ENCODE results near the gene SESTD1. TPM values are rescaled to one million over a fixed set of nuclear protein-coding genes. Genes with fewer than 3 reads are reported as not detected.
"Not testable (repeated sequence)": the region's sequence is repeated elsewhere in the genome, so short reads cannot be mapped to it uniquely, and the experiment has no call there.

Gene SESTD1
- polyA plus RNA-seq, 4 donors: 61.5 to 79.3 (median 69.2) TPM

DNA sequence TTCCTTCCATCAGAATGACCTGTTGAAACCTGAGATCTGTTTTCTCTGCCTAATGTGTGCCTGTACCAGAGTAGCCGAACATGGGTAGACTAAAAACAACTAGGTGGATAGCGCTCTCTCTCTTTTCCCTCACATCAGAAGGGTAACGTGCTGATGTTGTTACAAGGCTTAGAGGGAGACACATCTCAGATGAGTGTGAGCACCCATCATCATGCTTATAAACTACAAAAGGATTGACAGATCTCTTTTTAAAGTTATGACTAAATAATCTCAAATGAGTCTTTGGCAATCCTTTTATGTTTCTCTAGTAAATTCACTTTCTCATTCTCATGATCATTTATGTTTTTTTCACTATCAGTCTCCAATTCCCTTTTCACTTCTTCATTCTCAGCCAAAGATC is 139.2 kb downstream of the SESTD1 start:
- DNase-seq (ENCODE audit: low read depth in 4 of 4, low spot score in 2 of 4): no peak

- DNase-seq (ENCODE audit: low read depth in 4 of 4, low spot score in 2 of 4): no peak
These were observed 140.3 kb downstream of the SESTD1 start for GRCh38 chr2:179124282-179124681.

GRCh38 chr2:179123272-179123662 is 141.4 kb downstream of the SESTD1 start:
- DNase-seq (ENCODE audit: low read depth in 4 of 4, low spot score in 2 of 4): no peak

DNA sequence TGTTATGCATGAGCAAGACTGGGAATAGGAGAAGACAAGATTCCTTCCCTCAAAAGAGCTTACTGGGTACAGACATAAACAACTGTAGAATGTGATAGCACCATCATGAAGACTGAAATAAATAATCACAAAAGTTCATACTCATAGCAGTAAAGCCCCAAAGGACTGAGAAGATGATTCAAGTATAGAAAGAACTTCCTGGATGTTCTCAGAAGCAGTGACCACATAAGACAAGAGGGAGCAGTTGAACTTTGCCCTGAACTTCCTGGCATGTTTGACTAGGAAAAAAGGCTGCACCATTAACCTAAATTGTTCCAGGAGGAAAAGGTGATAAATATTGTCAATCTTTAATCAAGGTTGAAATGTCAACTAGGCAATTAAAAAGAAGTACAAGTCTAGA is 156.9 kb downstream of the SESTD1 start:
- DNase-seq (ENCODE audit: low read depth in 4 of 4, low spot score in 2 of 4): no peak

DNA sequence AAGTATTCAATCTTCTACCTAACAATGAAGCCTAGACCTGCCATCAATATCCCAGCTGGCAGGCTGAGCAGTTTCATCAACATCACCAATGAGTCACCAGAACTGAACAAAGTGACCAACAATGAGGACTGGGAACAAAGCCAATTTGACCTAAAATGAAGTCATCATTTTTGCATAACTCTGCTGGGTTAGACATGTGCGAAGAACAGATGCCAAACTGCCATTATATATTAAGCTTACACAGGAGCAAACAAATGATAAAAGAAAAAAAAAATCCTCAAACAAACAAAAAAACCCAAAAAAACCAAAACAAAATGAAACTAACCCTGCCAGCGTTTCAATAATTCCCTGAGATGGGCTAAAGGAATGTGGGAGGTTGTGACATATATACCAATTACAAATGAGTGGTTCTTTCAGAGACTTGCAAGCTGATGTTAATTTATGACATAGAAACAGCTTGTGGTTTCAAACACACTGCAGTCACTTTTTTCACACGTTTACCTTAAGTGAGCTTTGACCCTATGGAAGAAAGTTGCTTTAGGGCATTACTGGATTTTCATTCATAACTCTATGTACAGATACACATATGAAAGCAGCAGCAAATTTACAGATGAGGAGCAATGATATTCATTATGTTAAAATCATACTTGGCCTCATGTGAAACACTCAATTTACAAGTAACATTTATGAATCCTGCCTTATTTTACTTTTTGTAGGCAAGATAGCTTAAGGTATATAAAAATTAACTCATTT is 157.8 kb downstream of the SESTD1 start:
- no peak for DNase-seq (ENCODE audit: low read depth in 4 of 4, low spot score in 2 of 4)

- DNase-seq (ENCODE audit: low read depth in 4 of 4, low spot score in 2 of 4): no peak
These were observed 158.3 kb downstream of the SESTD1 start for GRCh38 chr2:179106342-179106675.

- no peak for DNase-seq (ENCODE audit: low read depth in 4 of 4, low spot score in 2 of 4)
These were observed 159.9 kb downstream of the SESTD1 start for GRCh38 chr2:179104736-179105135.

DNA sequence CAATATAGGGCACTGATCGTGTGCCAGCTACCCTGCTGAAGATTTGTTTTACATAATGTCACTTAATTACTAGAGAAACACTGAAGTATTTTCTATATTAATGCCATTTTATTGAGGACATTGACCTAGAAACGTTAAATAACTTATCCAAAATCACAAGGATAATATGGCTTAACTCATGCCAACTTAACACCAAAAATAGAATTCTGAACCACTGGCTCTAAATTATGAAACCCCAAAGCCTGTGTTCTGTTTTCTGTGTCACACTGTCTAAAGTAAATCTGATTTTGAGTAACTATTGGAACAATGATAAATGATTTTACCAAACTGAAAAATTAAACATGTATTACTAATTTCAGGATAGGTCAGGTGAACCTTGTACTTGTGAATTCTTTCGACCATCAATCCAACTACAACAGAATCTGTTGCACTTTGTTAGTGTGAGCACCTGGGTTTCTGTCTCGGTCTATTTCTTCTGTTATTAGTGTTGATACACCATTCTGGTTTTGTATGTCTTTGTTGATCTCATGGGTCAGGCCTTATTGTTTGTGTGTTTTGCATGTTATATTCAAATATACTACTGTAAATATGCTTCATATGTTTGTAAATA is 166.4 kb downstream of the SESTD1 start:
- no peak for DNase-seq (ENCODE audit: low read depth in 4 of 4, low spot score in 2 of 4)

DNA sequence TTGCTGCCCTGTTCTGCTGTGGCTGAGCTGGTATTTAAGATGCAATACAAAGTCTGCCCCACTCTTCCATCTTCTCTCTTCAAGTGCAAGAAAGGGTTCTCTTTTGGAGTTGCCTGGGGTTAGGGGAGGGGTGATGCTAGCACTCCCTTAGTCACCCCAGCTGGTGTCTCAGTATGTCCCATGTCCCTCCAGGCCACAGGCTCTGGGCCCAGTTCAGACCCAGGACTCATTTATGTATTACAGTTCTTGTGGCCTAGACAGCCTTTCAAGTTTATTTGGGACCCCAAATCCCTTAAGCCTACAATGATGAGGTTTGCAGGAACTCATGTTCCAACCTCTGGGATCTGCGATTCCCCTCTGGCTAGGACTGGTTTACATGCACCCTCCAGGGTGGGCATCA is 167.5 kb downstream of the SESTD1 start:
- no peak for DNase-seq (ENCODE audit: low read depth in 4 of 4, low spot score in 2 of 4)

- DNase-seq (ENCODE audit: low read depth in 4 of 4, low spot score in 2 of 4): no peak
These were observed 168.5 kb downstream of the SESTD1 start for GRCh38 chr2:179096090-179096489.

- DNase-seq (ENCODE audit: low read depth in 4 of 4, low spot score in 2 of 4): not testable (repeated sequence)
These were observed 171.7 kb downstream of the SESTD1 start for GRCh38 chr2:179092912-179093311.

- DNase-seq (ENCODE audit: low read depth in 4 of 4, low spot score in 2 of 4): no peak
These were observed 181.9 kb downstream of the SESTD1 start for GRCh38 chr2:179082697-179083096.

DNA sequence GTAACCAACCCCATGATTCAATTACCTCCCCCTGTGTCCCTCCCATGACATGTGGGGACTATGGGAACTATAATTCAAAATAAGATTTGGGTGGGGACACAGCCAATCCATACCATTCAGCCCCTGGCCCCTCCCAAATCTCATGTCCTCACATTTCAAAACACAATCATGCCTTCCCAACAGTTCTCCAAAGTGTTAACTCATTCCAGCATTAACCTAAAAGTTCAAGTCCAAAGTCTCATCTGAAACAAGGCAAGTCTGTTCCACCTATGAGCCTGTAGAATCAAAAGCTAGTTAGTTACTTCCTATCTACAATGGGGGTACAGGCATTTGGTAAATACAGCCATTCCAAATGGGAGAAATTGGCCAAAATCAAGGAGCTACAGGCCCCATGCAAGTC is 182.7 kb downstream of the SESTD1 start:
- DNase-seq (ENCODE audit: low read depth in 4 of 4, low spot score in 2 of 4): no peak

GRCh38 chr2:179072527-179072926 is 192.1 kb downstream of the SESTD1 start:
- DNase-seq (ENCODE audit: low read depth in 4 of 4, low spot score in 2 of 4): no peak

GRCh38 chr2:179071810-179072355 is 192.7 kb downstream of the SESTD1 start:
- no peak for DNase-seq (ENCODE audit: low read depth in 4 of 4, low spot score in 2 of 4)

DNA sequence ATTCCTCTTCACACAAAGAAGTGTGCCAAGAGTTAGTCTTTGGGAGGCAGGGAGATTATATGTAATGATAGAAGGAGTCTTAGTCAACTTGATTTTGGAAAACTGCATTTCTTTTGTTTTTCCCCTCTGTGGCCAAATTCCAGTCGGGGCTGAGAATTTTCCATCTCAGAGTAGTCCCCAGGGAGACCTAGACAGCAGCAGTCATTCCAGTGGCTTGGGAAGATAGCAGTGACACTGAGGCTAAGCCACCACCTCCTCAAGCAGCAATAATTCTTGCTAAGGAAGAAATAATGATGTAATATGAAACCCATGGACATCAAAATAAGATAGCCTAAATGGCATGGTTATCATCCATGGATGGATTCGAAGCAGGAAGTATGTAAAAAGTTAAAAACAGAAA is 193.7 kb downstream of the SESTD1 start:
- no peak for DNase-seq (ENCODE audit: low read depth in 4 of 4, low spot score in 2 of 4)

DNA sequence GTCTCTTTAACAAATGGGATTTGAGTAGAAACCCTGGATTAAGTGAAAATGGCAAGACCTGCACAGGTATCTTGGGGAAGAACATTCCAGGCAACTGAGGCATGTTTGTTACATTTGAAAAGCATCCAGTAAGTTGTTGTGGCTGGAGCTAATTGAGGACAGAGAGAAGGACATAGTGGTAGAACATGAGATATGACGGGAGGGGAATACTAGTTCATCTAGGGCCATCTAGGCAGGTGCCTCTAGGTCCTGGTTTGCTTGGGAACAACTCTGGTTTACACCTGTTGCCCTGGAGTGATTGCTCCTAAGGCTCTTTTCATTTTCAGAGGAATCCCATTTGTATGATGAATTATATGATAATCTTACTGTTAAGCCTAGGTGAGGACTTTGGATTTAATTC is 194.9 kb downstream of the SESTD1 start:
- DNase-seq (ENCODE audit: low read depth in 4 of 4, low spot score in 2 of 4): no peak

DNA sequence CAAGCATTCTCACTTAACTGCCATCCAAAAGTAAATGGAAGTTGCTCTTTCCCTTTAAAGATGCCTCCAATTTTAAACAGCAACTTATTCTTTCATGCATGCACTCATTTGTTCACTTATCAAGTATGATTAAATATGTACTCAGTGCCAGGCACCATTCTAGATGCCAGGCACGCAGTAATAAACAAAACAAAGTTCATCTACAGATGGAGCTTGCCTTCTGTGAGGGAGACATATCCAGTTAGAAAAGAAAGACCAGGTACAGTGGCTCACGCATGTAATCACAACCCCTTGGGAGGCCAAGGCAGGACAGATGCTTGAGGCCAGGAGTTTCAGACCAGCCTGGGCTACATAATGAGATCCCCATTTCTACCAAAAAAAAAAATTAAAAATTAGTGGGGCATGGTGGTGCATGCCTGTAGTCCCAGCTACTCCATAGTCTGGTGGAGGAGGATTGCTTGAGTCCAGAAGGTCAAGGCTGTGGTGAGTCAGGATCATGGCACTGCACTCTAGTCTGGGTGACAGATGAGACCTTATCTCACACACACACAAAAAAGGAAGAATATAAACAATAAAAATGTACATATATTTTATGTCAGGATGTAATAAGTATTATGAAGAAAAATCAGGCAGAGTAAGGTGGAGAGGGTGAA is 195.5 kb downstream of the SESTD1 start:
- DNase-seq (ENCODE audit: low read depth in 4 of 4, low spot score in 2 of 4): no peak

DNA sequence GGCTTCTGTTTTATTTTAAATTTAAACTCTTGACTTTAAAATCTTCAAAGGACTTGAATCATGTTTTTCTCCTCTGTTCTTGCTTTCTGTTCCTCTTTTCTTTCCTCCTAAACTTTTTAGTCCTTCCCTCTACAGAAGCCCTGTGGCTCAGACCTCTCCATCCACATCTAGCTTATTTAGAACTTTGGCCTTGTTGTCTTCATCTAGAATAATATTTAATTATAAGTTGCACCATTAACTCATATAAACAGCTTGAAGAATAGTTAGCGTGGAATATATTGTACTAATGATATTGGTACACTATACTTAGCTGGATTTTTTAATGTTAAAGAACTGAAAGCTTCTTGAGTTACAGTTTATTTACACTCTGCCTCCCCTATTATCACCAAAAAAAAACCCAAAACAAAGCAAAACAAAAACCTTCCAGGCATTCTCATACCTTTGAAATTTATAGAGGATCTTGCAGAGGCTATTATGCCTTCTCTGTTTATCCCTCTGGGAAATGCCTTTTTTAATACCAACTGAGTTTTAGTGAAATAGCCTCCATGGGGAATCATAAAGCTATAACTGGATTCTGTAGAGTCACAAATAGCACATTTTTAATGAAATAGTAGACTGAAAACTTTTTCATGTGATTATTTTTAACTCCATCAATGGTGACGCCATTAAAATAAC is 205.5 kb downstream of the SESTD1 start:
- DNase-seq (ENCODE audit: low read depth in 4 of 4, low spot score in 2 of 4): no peak

GRCh38 chr2:179057737-179058136 is 206.9 kb downstream of the SESTD1 start:
- DNase-seq (ENCODE audit: low read depth in 4 of 4, low spot score in 2 of 4): no peak

GRCh38 chr2:179053568-179053967 is 211.1 kb downstream of the SESTD1 start:
- DNase-seq (ENCODE audit: low read depth in 4 of 4, low spot score in 2 of 4): not testable (repeated sequence)

Data from left renal cortex interstitium (tissue), 4 donors.